MM.1S (cell line): ENCODE measurements around the gene PHF11.

ENCODE experiments used
- DNase-seq: peaks from one replicate; pipeline ENCODE4 v3.0.0-alpha.2; 2015
- H2AFZ ChIP-seq: fragments of 300-600 bp; sonication (generic); 2 replicates; pipeline ENCODE4 v1.6.0; 2016; ENCODE audit warnings: antibody characterized with exemption, low read length
- H3F3A ChIP-seq: fragments of 300-600 bp; sonication (generic); 2 replicates; pipeline ENCODE4 v1.6.1; 2016; ENCODE audit warnings: mild to moderate bottlenecking, antibody characterized with exemption, low read length, moderate library complexity, mixed read lengths; ENCODE audit not compliant: insufficient read depth
- H3K27ac ChIP-seq: fragments of 300-600 bp; sonication (generic); 2 replicates; pipeline ENCODE4 v1.5.1; 2016; ENCODE audit warnings: mild to moderate bottlenecking, low read length
- H3K27me3 ChIP-seq: fragments of 300-600 bp; sonication (generic); replicated peaks from 2 replicates; pipeline ENCODE4 v1.6.0; 2016; ENCODE audit warnings: low read length; ENCODE audit not compliant: insufficient read depth
- H3K36me3 ChIP-seq: fragments of 300-600 bp; sonication (generic); replicated peaks from 2 replicates; pipeline ENCODE4 v1.6.1; 2016; ENCODE audit warnings: mild to moderate bottlenecking, low read length, mixed read lengths; ENCODE audit not compliant: insufficient read depth
- H3K4me1 ChIP-seq: fragments of 300-600 bp; sonication (generic); 2 replicates; pipeline ENCODE4 v1.6.1; 2016; ENCODE audit warnings: low read length, mixed read lengths
- H3K4me2 ChIP-seq: fragments of 300-600 bp; sonication (generic); 2 replicates; pipeline ENCODE4 v1.6.0; 2016; ENCODE audit warnings: low read depth, low read length
- H3K4me3 ChIP-seq: fragments of 300-600 bp; sonication (generic); 2 replicates; pipeline ENCODE4 v1.5.1; 2016; ENCODE audit warnings: low read length, mixed read lengths
- H3K79me2 ChIP-seq: fragments of 300-600 bp; sonication (generic); 2 replicates; pipeline ENCODE4 v1.6.1; 2016; ENCODE audit warnings: mixed run types, low read length, mixed read lengths
- H3K9ac ChIP-seq: fragments of 300-600 bp; sonication (generic); 2 replicates; pipeline ENCODE4 v1.6.1; 2016; ENCODE audit warnings: low read length, mixed read lengths
- H3K9me2 ChIP-seq: fragments of 300-600 bp; sonication (generic); replicated peaks from 2 replicates; pipeline ENCODE4 v1.6.1; 2016; ENCODE audit warnings: mild to moderate bottlenecking, low read length, mixed read lengths; ENCODE audit not compliant: insufficient read depth
- H3K9me3 ChIP-seq: fragments of 300-600 bp; sonication (generic); replicated peaks from 2 replicates; pipeline ENCODE4 v1.6.1; 2016; ENCODE audit warnings: mild to moderate bottlenecking, low read length, mixed read lengths; ENCODE audit not compliant: insufficient read depth
- H4K20me1 ChIP-seq: fragments of 300-600 bp; sonication (generic); 2 replicates; pipeline ENCODE4 v1.6.1; 2016; ENCODE audit warnings: mild to moderate bottlenecking, low read length, moderate library complexity, mixed read lengths; ENCODE audit not compliant: insufficient read depth
- EZH2 ChIP-seq: fragments of 300-600 bp; sonication (generic); optimal IDR thresholded peaks from 2 replicates; pipeline ENCODE3; 2017; ENCODE audit warnings: low read depth, mild to moderate bottlenecking, antibody characterized with exemption, low read length, mixed read lengths
- EZH2phosphoT487 ChIP-seq: fragments of 300-600 bp; sonication (generic); IDR thresholded peaks from 2 replicates; pipeline ENCODE4 v1.6.1; 2018; ENCODE audit warnings: antibody characterized with exemption, low read length
- TF ChIP-seq, protein P1 (sequence below): fragments of 300-600 bp; sonication (generic); IDR thresholded peaks from 2 replicates; pipeline ENCODE4 v1.5.1; 2016; ENCODE audit warnings: antibody characterized with exemption, low read length, mixed read lengths

Gene PHF11

DNA sequence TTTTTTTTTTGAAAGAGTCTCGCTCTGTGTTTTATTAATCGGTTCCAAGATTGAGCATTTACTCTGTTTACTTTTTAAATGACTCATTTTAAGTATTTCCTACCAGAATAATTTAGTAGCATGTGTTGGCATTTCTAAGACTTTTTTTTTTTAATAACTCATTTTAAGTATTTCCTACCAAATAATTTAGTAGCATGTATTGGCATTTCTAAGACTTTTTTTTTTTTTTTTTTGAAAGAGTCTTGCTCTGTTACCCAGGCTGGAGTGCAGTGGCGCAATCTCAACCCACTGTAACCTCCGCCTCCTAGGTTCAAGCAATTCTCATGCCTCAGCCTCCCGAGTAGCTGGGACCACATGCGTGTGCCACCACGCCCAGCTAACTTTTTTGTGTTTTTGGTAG, 38.5 kb upstream of the PHF11 start:
- Histone ChIP-seq H3K27ac (no peak overlapping the region), H3K36me3 (no peaks in the 10 kb centered on the region), H3K4me2 (no peak overlapping the region), H3K79me2 (no peaks in the 10 kb centered on the region), H3K9me3 (no peaks in the 10 kb centered on the region), H3K9me2 (no peaks in the 10 kb centered on the region), H3K4me1 (peaks cover 9% of the 10 kb centered on the region), H4K20me1 (no peaks in the 10 kb centered on the region), H2AFZ (no peak overlapping the region), H3K9ac (no peak overlapping the region), H3K27me3 (no peaks in the 10 kb centered on the region), H3F3A (peaks cover 6% of the 10 kb centered on the region; the same call in 1 of the 2 replicates), H3K4me3 (no peak overlapping the region)
- DNase-seq = no peak
- no peak for TF ChIP-seq EZH2phosphoT487

DNA sequence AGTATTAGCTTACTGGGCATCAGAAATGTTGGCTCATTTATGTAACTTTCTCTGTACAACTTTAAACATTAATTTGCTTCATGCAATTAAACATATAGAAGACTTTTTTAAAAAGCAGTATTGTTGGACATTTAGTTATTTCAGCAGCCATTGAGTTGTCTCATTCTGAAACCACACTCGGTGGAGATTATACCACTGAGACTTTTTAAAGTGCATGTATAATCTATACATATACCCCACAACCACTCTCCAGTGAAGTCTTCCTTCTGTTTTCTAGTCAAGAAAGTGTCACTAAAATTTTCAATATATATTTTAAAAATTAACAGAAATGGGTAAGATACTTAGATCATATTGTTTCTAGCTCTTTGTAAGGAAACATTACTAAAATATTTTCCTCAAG, 36.2 kb upstream of the PHF11 start:
- Histone ChIP-seq H3K36me3 (no peaks in the 10 kb centered on the region), H3K9ac (no peak overlapping the region), H4K20me1 (no peaks in the 10 kb centered on the region), H3F3A (peaks cover 6% of the 10 kb centered on the region; the same call in 1 of the 2 replicates), H3K27me3 (no peaks in the 10 kb centered on the region), H3K4me3 (no peak overlapping the region), H3K4me1 (peaks cover 9% of the 10 kb centered on the region), H3K27ac (no peak overlapping the region), H2AFZ (no peak overlapping the region), H3K9me2 (no peaks in the 10 kb centered on the region), H3K9me3 (no peaks in the 10 kb centered on the region), H3K79me2 (no peaks in the 10 kb centered on the region), H3K4me2 (no peak overlapping the region)
- no peak for DNase-seq
- TF ChIP-seq EZH2 = no peak
- TF ChIP-seq, protein P1, sequence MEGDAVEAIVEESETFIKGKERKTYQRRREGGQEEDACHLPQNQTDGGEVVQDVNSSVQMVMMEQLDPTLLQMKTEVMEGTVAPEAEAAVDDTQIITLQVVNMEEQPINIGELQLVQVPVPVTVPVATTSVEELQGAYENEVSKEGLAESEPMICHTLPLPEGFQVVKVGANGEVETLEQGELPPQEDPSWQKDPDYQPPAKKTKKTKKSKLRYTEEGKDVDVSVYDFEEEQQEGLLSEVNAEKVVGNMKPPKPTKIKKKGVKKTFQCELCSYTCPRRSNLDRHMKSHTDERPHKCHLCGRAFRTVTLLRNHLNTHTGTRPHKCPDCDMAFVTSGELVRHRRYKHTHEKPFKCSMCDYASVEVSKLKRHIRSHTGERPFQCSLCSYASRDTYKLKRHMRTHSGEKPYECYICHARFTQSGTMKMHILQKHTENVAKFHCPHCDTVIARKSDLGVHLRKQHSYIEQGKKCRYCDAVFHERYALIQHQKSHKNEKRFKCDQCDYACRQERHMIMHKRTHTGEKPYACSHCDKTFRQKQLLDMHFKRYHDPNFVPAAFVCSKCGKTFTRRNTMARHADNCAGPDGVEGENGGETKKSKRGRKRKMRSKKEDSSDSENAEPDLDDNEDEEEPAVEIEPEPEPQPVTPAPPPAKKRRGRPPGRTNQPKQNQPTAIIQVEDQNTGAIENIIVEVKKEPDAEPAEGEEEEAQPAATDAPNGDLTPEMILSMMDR = no peak
- no peak for TF ChIP-seq EZH2phosphoT487

DNA sequence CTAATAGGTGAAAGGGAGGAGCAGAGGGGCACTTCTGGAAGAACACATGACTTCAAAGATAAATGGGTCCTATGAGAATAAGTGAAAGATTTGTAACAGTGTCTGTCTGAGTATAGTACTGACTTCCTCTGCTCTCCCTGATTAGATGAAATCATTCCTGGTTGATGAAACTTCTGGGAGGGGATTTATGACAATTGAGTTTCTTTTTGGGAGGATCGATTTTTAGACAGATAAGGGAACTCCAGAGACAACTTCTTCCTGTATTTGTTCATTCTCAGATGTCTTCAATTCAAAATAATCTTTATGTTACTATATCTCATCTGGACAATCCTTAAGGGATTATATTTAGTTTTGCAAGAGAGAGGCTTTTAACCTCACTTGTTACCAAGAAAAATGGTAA, 31.7 kb upstream of the PHF11 start:
- Histone ChIP-seq H3K79me2 (no peaks in the 10 kb centered on the region), H3K9me2 (no peaks in the 10 kb centered on the region), H3K27me3 (no peaks in the 10 kb centered on the region), H3K9ac (no peak overlapping the region), H2AFZ (no peak overlapping the region), H3K27ac (no peak overlapping the region), H3K36me3 (no peaks in the 10 kb centered on the region), H3K9me3 (no peaks in the 10 kb centered on the region), H3F3A (no peaks in the 10 kb centered on the region), H3K4me3 (no peak overlapping the region), H3K4me2 (no peak overlapping the region), H3K4me1 (no peaks in the 10 kb centered on the region), H4K20me1 (no peaks in the 10 kb centered on the region)
- DNase-seq = no peak
- TF ChIP-seq, protein P1 = no peak
- TF ChIP-seq EZH2 (no peak), EZH2phosphoT487 (no peak)

DNA sequence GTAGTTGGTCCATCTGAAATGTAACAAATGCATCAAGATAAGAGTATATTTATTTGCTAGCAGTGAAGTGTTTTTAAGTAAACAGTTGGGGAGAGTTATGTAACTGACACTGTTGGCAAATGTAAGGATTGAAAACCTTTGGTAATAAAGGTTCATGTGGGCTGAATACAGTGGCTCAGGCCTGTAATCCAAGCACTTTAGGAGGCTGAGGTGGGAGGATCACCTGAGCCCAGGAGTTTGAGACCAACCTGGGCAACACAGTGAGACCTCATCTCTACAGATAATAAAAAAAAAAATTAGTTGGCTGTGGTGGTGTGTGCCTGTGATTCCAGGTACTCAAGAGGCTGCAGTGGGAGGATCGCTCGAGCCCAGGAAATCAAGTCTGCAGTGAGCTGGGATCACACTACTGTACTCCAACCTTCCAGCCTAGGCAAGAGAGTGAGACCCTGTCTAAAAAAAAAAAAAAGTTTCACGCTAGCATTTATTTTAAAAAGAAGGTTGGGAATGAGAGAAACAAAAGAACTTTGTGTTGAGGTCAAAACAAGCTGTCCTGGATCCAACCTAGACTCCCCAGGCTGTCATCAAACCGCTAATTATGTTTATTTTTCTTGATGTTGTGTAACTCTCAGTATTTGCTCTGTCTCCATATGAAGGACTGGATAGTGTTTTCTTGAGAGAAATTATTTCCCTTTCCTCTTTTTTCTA, 31.0 kb upstream of the PHF11 start:
- H3K4me3 ChIP-seq = no peak overlapping the region
- no peak overlapping the region for H2AFZ ChIP-seq
- H3F3A ChIP-seq = no peaks in the 10 kb centered on the region
- TF ChIP-seq EZH2phosphoT487 (no peak), EZH2 (no peak)
- TF ChIP-seq, protein P1 = no peak
- no peak overlapping the region for H3K27ac ChIP-seq
- no peaks in the 10 kb centered on the region for H3K36me3 ChIP-seq
- no peaks in the 10 kb centered on the region for H3K4me1 ChIP-seq
- no peaks in the 10 kb centered on the region for H4K20me1 ChIP-seq
- no peaks in the 10 kb centered on the region for H3K27me3 ChIP-seq
- DNase-seq = no peak
- no peaks in the 10 kb centered on the region for H3K9me2 ChIP-seq
- H3K9me3 ChIP-seq = no peaks in the 10 kb centered on the region
- H3K9ac ChIP-seq = no peak overlapping the region
- no peak overlapping the region for H3K4me2 ChIP-seq
- no peaks in the 10 kb centered on the region for H3K79me2 ChIP-seq
